SU-DHL-6 (cell line): ENCODE results near the gene TIAM2.

Source experiments
- H2AFZ ChIP-seq: fragments of 200-600 bp; sonication (generic); 2 replicates; pipeline ENCODE4 v1.6.1; 2014; ENCODE audit warnings: low read depth, mild to moderate bottlenecking, moderate library complexity, mixed read lengths, antibody characterized with exemption, low read length; ENCODE audit not compliant: severe bottlenecking
- H3F3A ChIP-seq: fragments of 200-600 bp; shearing (Covaris generic); 2 replicates; pipeline ENCODE4 v1.6.0; 2016; ENCODE audit warnings: antibody characterized with exemption, mild to moderate bottlenecking; ENCODE audit not compliant: insufficient read depth
- H3K27ac ChIP-seq: fragments of 200-600 bp; sonication (generic); 2 replicates; pipeline ENCODE4 v1.5.1; 2016; ENCODE audit warnings: low read depth, mild to moderate bottlenecking, low read length, moderate library complexity, mixed read lengths
- H3K27me3 ChIP-seq: fragments of 200-600 bp; sonication (generic), shearing (Covaris generic); 2 replicates; pipeline ENCODE4 v1.6.0; 2014; ENCODE audit warnings: mild to moderate bottlenecking, low read length
- H3K36me3 ChIP-seq: fragments of 200-600 bp; sonication (generic); 2 replicates; pipeline ENCODE4 v1.6.1; 2014; ENCODE audit warnings: mild to moderate bottlenecking, low read length, mixed read lengths
- H3K4me2 ChIP-seq: fragments of 300-600, 200-600 bp; shearing (Covaris generic), sonication (generic); 2 replicates; pipeline ENCODE4 v1.6.0; 2014; ENCODE audit warnings: low read length, low read depth, mild to moderate bottlenecking; ENCODE audit not compliant: poor library complexity, severe bottlenecking
- H3K4me3 ChIP-seq: fragments of 200-600 bp; sonication (generic); 2 replicates; pipeline ENCODE4 v1.5.1; 2014; ENCODE audit warnings: antibody characterized with exemption, low read length, mild to moderate bottlenecking, mixed read lengths; ENCODE audit not compliant: insufficient read depth, poor library complexity, severe bottlenecking
- H3K79me2 ChIP-seq: fragments of 200-600 bp; sonication (generic); 2 replicates; pipeline ENCODE4 v1.6.1; 2014; ENCODE audit warnings: mild to moderate bottlenecking, low read length, moderate library complexity; ENCODE audit not compliant: insufficient read depth
- H3K9ac ChIP-seq: fragments of 200-600 bp; sonication (generic); 2 replicates; pipeline ENCODE4 v1.7.0; 2014; ENCODE audit warnings: mild to moderate bottlenecking, low read length
- H3K9me2 ChIP-seq: fragments of 200-600 bp; sonication (generic); replicated peaks from 2 replicates; pipeline ENCODE4 v1.6.1; 2014; ENCODE audit warnings: low read length; ENCODE audit not compliant: insufficient read depth
- H3K9me3 ChIP-seq: fragments of 200-600 bp; sonication (generic); 2 replicates; pipeline ENCODE4 v1.6.1; 2014; ENCODE audit warnings: low read length, mixed read lengths; ENCODE audit not compliant: insufficient read depth
- H4K20me1 ChIP-seq: fragments of 200-600 bp; sonication (generic); 2 replicates; pipeline ENCODE4 v1.6.1; 2014; ENCODE audit warnings: low read depth, mild to moderate bottlenecking, antibody characterized with exemption, low read length, moderate library complexity, mixed read lengths
- CTCF ChIP-seq: fragments of 200-600 bp; sonication (generic); IDR thresholded peaks from one replicate; pipeline ENCODE4 v1.5.1; 2017; ENCODE audit warnings: antibody characterized with exemption, mild to moderate bottlenecking, low read length, moderate library complexity; ENCODE audit not compliant: insufficient read depth, poor library complexity, severe bottlenecking
- EZH2phosphoT487 ChIP-seq: fragments of 200-600 bp; sonication (generic), shearing (Covaris generic); conservative IDR thresholded peaks from 2 replicates; pipeline ENCODE4 v1.6.1; 2018; ENCODE audit warnings: mild to moderate bottlenecking, antibody characterized with exemption, low read length, moderate library complexity, mixed read lengths

The TIAM2 gene

GRCh38 chr6:155173488-155173887 is 178.4 kb downstream of the TIAM2 start:
- Histone ChIP-seq H3K9ac (no peak overlapping the region), H3K36me3 (no peaks in the 10 kb centered on the region), H2AFZ (no peak overlapping the region), H3K27ac (no peak overlapping the region), H3K9me3 (no peaks in the 10 kb centered on the region), H3K9me2 (no peaks in the 10 kb centered on the region), H3K4me2 (no peak overlapping the region), H3K79me2 (no peaks in the 10 kb centered on the region), H3K4me3 (no peak overlapping the region), H3K27me3 (no peaks in the 10 kb centered on the region), H3F3A (peaks cover 34% of the 10 kb centered on the region), H4K20me1 (no peaks in the 10 kb centered on the region)
- TF ChIP-seq CTCF (no peak), EZH2phosphoT487 (no peak)

- Histone ChIP-seq H3K27ac (peak overlapping the region; percentile 97), H2AFZ (peak overlapping the region; percentile 65), H3K9me3 (no peaks in the 10 kb centered on the region), H3K9me2 (no peaks in the 10 kb centered on the region), H3K9ac (peak overlapping the region; percentile 23; the same call in 1 of the 2 replicates), H3K27me3 (no peaks in the 10 kb centered on the region), H3K4me2 (peak overlapping the region; percentile 99), H3K79me2 (no peaks in the 10 kb centered on the region), H4K20me1 (no peaks in the 10 kb centered on the region), H3K36me3 (no peaks in the 10 kb centered on the region), H3K4me3 (no peak overlapping the region), H3F3A (peaks cover 47% of the 10 kb centered on the region)
- no peak for TF ChIP-seq EZH2phosphoT487
- TF ChIP-seq CTCF, result peak; percentile 70
These were observed 179.6 kb downstream of the TIAM2 start for GRCh38 chr6:155174576-155175211.

- H3K4me3 ChIP-seq, result peak overlapping the region; percentile 59
- no peaks in the 10 kb centered on the region for H3K36me3 ChIP-seq
- peak overlapping the region; percentile 97 for H3K27ac ChIP-seq
- no peaks in the 10 kb centered on the region for H3K9me2 ChIP-seq
- H3K9me3 ChIP-seq, result no peaks in the 10 kb centered on the region
- H3K79me2 ChIP-seq, result peaks cover 5% of the 10 kb centered on the region; the same call in 1 of the 2 replicates
- TF ChIP-seq CTCF, result peak; percentile 83
- TF ChIP-seq EZH2phosphoT487, result no peak
- H3K9ac ChIP-seq, result peak overlapping the region; percentile 54
- H3K27me3 ChIP-seq, result no peaks in the 10 kb centered on the region
- peaks cover 65% of the 10 kb centered on the region for H3F3A ChIP-seq
- no peaks in the 10 kb centered on the region for H4K20me1 ChIP-seq
- H2AFZ ChIP-seq, result peak overlapping the region; percentile 15
- H3K4me2 ChIP-seq, result peak overlapping the region; percentile 99
These were observed 182.3 kb downstream of the TIAM2 start for GRCh38 chr6:155177363-155177961.
